NB4 (cell line): ENCODE results near the gene ZDHHC1.
A peak's percentile ranks its signal among the peaks of the same experiment; 100 is the strongest.
"Not testable (repeated sequence)": the region's sequence is repeated elsewhere in the genome, so short reads cannot be mapped to it uniquely, and the experiment has no call there.

ENCODE experiments used
- DNase-seq: peaks from one replicate; pipeline ENCODE4 v3.0.0; 2010; ENCODE audit warnings: low read depth
- H3K4me3 ChIP-seq: one replicate; pipeline ENCODE4 v1.5.1; 2011; ENCODE audit warnings: mild to moderate bottlenecking, low read depth, low read length, moderate library complexity
- CTCF ChIP-seq: IDR thresholded peaks from one replicate; pipeline ENCODE4 v1.5.1; 2012; ENCODE audit warnings: low read depth, low read length
- MYC ChIP-seq: IDR thresholded peaks from 2 replicates; pipeline ENCODE4 v1.6.1; 2011; ENCODE audit warnings: low read depth, low read length
- POLR2A ChIP-seq: IDR thresholded peaks from 2 replicates; pipeline ENCODE4 v1.6.1; 2011; ENCODE audit warnings: mild to moderate bottlenecking; ENCODE audit not compliant: insufficient read length; ENCODE audit errors: extremely low read depth
- TF ChIP-seq, protein P1 (sequence below): IDR thresholded peaks from 2 replicates; pipeline ENCODE4 v1.6.1; 2011; ENCODE audit warnings: low read depth, low read length

Gene ZDHHC1

GRCh38 chr16:67423611-67424260 is 7.5 kb upstream of the ZDHHC1 start:
- DNase-seq, result peak; percentile 37
- TF ChIP-seq MYC, result no peak
- TF ChIP-seq, protein P1, sequence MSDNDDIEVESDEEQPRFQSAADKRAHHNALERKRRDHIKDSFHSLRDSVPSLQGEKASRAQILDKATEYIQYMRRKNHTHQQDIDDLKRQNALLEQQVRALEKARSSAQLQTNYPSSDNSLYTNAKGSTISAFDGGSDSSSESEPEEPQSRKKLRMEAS, result no peak
- no peak for TF ChIP-seq POLR2A
- no peak overlapping the region for H3K4me3 ChIP-seq

DNA sequence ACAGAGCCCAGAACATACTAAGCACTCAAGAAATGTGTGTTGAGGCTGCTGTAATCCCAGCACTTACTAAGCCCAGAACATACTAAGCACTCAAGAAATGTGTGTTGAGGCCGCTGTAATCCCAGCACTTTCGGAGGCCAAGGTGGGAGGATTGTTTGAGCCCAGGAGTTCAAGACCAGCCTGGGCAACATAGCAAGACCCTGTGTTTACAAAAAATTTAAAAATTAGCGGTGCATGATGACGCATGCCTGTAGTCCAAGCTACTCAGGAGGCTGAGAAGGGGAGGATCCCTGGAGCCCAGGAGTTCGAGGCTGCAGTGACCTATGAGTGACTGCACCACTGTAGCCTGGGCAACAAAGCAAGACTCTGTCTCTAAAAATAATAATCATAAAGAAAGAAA is 6.7 kb upstream of the ZDHHC1 start:
- TF ChIP-seq POLR2A, result no peak
- no peak for TF ChIP-seq MYC
- TF ChIP-seq CTCF, result no peak
- TF ChIP-seq, protein P1, result no peak
- no peak for DNase-seq
- no peak overlapping the region for H3K4me3 ChIP-seq

- H3K4me3 ChIP-seq, result no peak overlapping the region
- TF ChIP-seq MYC, result no peak
- TF ChIP-seq CTCF, result no peak
- TF ChIP-seq, protein P1, result no peak
- TF ChIP-seq POLR2A, result no peak
- no peak for DNase-seq
Measured at GRCh38 chr16:67421030-67421429, 4.8 kb upstream of the ZDHHC1 start.

GRCh38 chr16:67419931-67420330 is 3.7 kb upstream of the ZDHHC1 start:
- DNase-seq, result no peak
- TF ChIP-seq MYC (no peak), CTCF (no peak), POLR2A (no peak)
- TF ChIP-seq, protein P1, result no peak
- no peak overlapping the region for H3K4me3 ChIP-seq

GRCh38 chr16:67419502-67419901 is 3.2 kb upstream of the ZDHHC1 start:
- H3K4me3 ChIP-seq, result no peak overlapping the region
- no peak for DNase-seq
- TF ChIP-seq CTCF (no peak), POLR2A (no peak), MYC (no peak)
- TF ChIP-seq, protein P1, result no peak

DNA sequence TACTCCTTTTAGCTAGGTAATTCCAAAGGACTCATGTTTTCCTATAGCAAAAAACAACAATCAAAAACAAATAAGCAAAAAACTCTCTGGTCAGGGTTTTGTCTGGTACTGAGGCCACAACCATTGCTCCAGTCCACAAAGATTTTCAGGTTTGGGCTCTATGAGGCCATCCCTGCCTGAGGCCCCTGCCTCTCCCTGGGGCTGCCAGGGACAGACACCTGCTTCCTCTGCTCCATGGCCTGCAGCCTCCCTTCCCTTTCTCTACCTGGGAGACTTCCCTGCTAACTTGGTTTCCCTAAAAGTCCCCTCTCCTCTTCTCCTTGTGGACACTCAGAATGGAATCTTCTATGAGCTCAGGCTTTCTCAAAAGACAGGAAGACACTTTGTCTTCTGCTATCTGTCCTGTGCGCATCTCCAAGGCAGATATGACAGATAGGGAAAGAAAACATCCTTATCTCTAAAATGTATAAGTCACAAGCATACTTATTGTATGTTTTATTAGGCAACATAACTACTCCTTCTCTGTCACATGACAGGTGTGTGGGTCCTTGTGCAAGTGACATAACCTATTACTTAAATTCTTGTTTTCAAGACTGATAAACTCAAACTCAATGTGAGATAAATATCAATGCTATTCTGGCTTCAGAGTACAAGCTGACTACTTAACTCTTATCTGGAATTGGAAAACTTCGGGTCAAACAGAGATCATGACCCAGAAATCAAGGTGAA is 1.2 kb upstream of the ZDHHC1 start:
- TF ChIP-seq, protein P1, result no peak
- no peak for TF ChIP-seq POLR2A
- TF ChIP-seq MYC, result no peak
- TF ChIP-seq CTCF, result no peak
- DNase-seq, result no peak
- no peak overlapping the region for H3K4me3 ChIP-seq

GRCh38 chr16:67415421-67415820 is 856 bp downstream of the ZDHHC1 start:
- not testable (repeated sequence) for H3K4me3 ChIP-seq, DNase-seq
